ENCODE measurements around the gene HEXIM2. TPM values are rescaled to one million over a fixed set of nuclear protein-coding genes. Genes with fewer than 3 reads are reported as not detected.

Gene HEXIM2
- polyA plus RNA-seq, 3 donors, result 2.5 to 3.0 (median 2.9) TPM

DNA sequence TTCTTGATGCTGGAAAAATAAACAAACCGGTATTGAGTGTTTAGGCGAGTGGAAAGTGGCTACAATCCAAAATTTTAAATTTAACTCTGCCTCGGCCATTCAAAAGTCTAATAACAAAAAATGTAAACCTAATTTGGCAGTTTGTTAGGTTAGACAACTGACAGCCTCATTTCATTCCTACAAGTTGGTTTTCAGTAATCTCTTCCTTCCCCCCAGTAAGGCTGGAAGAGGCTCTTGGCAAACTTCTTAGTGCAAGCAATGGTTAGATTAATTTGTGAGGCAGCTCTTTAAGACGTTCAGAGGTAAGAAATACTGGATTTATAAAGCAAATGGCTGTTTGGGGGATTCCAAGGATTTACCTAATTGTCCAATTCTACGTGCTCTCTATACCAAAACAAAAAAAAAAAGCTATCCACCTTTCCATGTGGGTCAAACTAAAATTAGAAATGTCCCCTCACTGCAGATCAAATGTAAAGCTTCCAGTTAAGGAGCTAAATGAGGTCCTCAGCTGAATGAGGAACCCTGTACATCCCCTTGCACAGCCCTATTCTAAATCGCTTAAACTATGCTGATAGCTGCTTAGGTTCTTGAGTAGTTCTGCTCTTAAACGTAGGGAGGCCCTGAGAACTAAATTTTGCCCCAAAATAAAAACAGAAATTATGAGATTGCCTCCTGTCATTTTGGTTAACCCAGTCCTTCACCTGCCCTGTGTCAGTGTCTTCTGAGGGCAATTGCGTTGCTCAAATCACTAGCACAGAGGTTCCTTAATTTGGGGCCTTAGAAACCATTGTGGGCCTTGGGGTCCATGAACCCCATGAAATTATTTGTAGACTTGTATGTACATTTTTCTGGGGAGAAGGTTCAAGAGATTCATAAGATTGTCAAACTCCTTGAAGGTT, 10.5 kb upstream of the HEXIM2 start:
- H3K36me3 Mint-ChIP-seq, result peaks cover 0 to under 1% of the 10 kb centered on the region in 2 donors
- H3K27ac ChIP-seq (ENCODE audit: low read depth in 1 of 2, low read length in 2 of 2), result peak overlapping the region in 1 of 2 donors; percentile 7
- peak in 2 of 3 donors; percentile 37 to 60 for DNase-seq

DNA sequence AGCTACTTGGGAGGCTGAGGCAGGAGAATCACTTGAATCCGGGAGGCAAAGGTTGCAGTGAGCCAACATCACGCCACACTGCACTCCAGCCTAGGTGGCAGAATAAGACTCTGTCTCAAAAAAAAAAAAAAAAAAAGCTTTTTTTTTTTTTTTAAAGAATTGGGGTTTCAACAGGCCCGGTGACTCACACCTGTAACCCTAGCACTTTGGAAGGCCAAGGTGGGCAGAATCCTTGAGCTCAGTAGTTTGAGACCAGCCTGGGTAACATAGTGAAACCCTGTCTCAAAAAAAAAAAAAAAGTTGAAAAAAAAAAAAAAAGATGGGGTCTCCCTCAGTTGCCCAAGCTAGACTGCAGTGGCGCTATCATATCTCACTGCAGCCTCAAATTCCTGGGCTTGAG, 6.6 kb upstream of the HEXIM2 start:
- peak in 1 of 3 donors; percentile 26 for DNase-seq
- TF ChIP-seq, protein P1, sequence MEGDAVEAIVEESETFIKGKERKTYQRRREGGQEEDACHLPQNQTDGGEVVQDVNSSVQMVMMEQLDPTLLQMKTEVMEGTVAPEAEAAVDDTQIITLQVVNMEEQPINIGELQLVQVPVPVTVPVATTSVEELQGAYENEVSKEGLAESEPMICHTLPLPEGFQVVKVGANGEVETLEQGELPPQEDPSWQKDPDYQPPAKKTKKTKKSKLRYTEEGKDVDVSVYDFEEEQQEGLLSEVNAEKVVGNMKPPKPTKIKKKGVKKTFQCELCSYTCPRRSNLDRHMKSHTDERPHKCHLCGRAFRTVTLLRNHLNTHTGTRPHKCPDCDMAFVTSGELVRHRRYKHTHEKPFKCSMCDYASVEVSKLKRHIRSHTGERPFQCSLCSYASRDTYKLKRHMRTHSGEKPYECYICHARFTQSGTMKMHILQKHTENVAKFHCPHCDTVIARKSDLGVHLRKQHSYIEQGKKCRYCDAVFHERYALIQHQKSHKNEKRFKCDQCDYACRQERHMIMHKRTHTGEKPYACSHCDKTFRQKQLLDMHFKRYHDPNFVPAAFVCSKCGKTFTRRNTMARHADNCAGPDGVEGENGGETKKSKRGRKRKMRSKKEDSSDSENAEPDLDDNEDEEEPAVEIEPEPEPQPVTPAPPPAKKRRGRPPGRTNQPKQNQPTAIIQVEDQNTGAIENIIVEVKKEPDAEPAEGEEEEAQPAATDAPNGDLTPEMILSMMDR (IDR thresholded peaks at IDR 0.05), result no peak
- H3K9me3 ChIP-seq (replicated peaks in 1 of 2; ENCODE audit: control insufficient read depth in 1 of 2, insufficient read depth in 1 of 2, low read length in 2 of 2), result no peaks in the 10 kb centered on the region
- Mint-ChIP-seq H3K9me3 (no peaks in the 10 kb centered on the region), H3K4me1 (peaks cover 57% of the 10 kb centered on the region), H3K27ac (peak overlapping the region in 3 of 7 donors; percentile 36 to 73 (median 40)), H3K36me3 (peaks cover 5 to 15% of the 10 kb centered on the region in 2 donors), H3K4me3 (no peak overlapping the region), H3K27me3 (ENCODE audit: low read depth in 3 of 3) (no peaks in the 10 kb centered on the region)
- no peak overlapping the region for H3K9ac ChIP-seq (ENCODE audit: insufficient read depth, low read length, poor library complexity, severe bottlenecking)
- intact Hi-C loops (cut with micrococcal nuclease), result no loop called here
- no peaks in the 10 kb centered on the region for H3K27me3 ChIP-seq (ENCODE audit: control insufficient read depth in 2 of 2, insufficient read depth in 2 of 2, low read length in 2 of 2)
- no peak overlapping the region for H3K4me3 ChIP-seq (replicated peaks in 1 of 3; ENCODE audit: low read depth in 2 of 3, low read length in 3 of 3)
- 100% methylated on average over 1 of the region's 4 CpGs for WGBS (ENCODE audit: insufficient coverage)
- H4K20me1 ChIP-seq (ENCODE audit: insufficient read depth, low read length), result peaks cover 37% of the 10 kb centered on the region
- no peak overlapping the region for H3K27ac ChIP-seq (ENCODE audit: low read depth in 1 of 2, low read length in 2 of 2)
- H2AFZ ChIP-seq (ENCODE audit: insufficient read depth, low read depth, low read length, poor library complexity, severe bottlenecking), result no peak overlapping the region
- peaks cover 96% of the 10 kb centered on the region for H3K79me2 ChIP-seq (ENCODE audit: insufficient read depth, low read length)
- no peaks in the 10 kb centered on the region for H3K36me3 ChIP-seq (replicated peaks in 1 of 2; ENCODE audit: control insufficient read depth in 1 of 2, insufficient read depth in 2 of 2, low read length in 2 of 2)
- H3K4me1 ChIP-seq (ENCODE audit: control insufficient read depth in 1 of 2, insufficient read depth in 2 of 2, low read length in 2 of 2), result peaks cover 49 to 60% of the 10 kb centered on the region in 2 donors
- no peak overlapping the region for H3K4me2 ChIP-seq (replicated peaks; ENCODE audit: extremely low read depth, low read length, poor library complexity, severe bottlenecking)

More for the DNA sequence above, 10.5 kb upstream of the HEXIM2 start:
- intact Hi-C loops (cut with micrococcal nuclease), result no loop called here
- no peaks in the 10 kb centered on the region for H3K27me3 ChIP-seq (ENCODE audit: control insufficient read depth in 2 of 2, insufficient read depth in 2 of 2, low read length in 2 of 2)
- H3K4me2 ChIP-seq (replicated peaks; ENCODE audit: extremely low read depth, low read length, poor library complexity, severe bottlenecking), result peak overlapping the region; percentile 99
- H3K4me1 ChIP-seq (ENCODE audit: control insufficient read depth in 1 of 2, insufficient read depth in 2 of 2, low read length in 2 of 2), result peaks cover 46 to 59% of the 10 kb centered on the region in 2 donors
- TF ChIP-seq, protein P1 (IDR thresholded peaks at IDR 0.05), result no peak
- Mint-ChIP-seq H3K4me1 (peaks cover 46% of the 10 kb centered on the region), H3K27ac (peak overlapping the region; percentile 54 to 82 (median 63)), H3K4me3 (peak overlapping the region; percentile 14 to 76), H3K27me3 (ENCODE audit: low read depth in 3 of 3) (no peaks in the 10 kb centered on the region), H3K9me3 (no peaks in the 10 kb centered on the region)
- H3K9me3 ChIP-seq (replicated peaks in 1 of 2; ENCODE audit: control insufficient read depth in 1 of 2, insufficient read depth in 1 of 2, low read length in 2 of 2), result no peaks in the 10 kb centered on the region
- H3K79me2 ChIP-seq (ENCODE audit: insufficient read depth, low read length), result peaks cover 77% of the 10 kb centered on the region
- peak overlapping the region in 1 of 3 experiments; percentile 92 for H3K4me3 ChIP-seq (replicated peaks in 1 of 3; ENCODE audit: low read depth in 2 of 3, low read length in 3 of 3)
- H4K20me1 ChIP-seq (ENCODE audit: insufficient read depth, low read length), result peaks cover 49% of the 10 kb centered on the region
- no peaks in the 10 kb centered on the region for H3K36me3 ChIP-seq (replicated peaks in 1 of 2; ENCODE audit: control insufficient read depth in 1 of 2, insufficient read depth in 2 of 2, low read length in 2 of 2)
- no peak overlapping the region for H2AFZ ChIP-seq (ENCODE audit: insufficient read depth, low read depth, low read length, poor library complexity, severe bottlenecking)
- no peak overlapping the region for H3K9ac ChIP-seq (ENCODE audit: insufficient read depth, low read length, poor library complexity, severe bottlenecking)
- 60% methylated on average over 1 of the region's 8 CpGs for WGBS (ENCODE audit: insufficient coverage)
